HG03175 (cell line): ENCODE results near the gene MAGEB3.

Source experiments
- ATAC-seq: cut with Tn5 transposase; IDR thresholded peaks from one replicate; pipeline ENCODE4 v1.9.1; 2021; ENCODE audit warnings: mild to moderate bottlenecking, moderate library complexity; ENCODE audit not compliant: unreplicated experiment

The MAGEB3 gene

GRCh38 chrX:30275498-30275897 is 45.0 kb downstream of the MAGEB3 start:
- no peak for ATAC-seq

GRCh38 chrX:30278365-30278764 is 47.9 kb downstream of the MAGEB3 start:
- ATAC-seq, result no peak

GRCh38 chrX:30280428-30280827 is 50.0 kb downstream of the MAGEB3 start:
- ATAC-seq, result no peak

GRCh38 chrX:30282527-30282926 is 52.1 kb downstream of the MAGEB3 start:
- ATAC-seq, result no peak

- ATAC-seq, result no peak
Observed at GRCh38 chrX:30283456-30284200, 53.2 kb downstream of the MAGEB3 start.
